ENCODE data around the gene MAP7D1.
A peak's percentile ranks its signal among the peaks of the same experiment; 100 is the strongest.

Gene MAP7D1

GRCh38 chr1:36134505-36135329 is 21.2 kb upstream of the MAP7D1 start:
- Histone ChIP-seq H3K4me1 (ENCODE audit: control extremely low read depth in 1 of 4, control insufficient read depth in 4 of 4, insufficient read depth in 4 of 4, low read length in 3 of 4) (peaks cover 0 to 2% (median 0%) of the 10 kb centered on the region in 4 experiments), H3K4me3 (ENCODE audit: control insufficient read depth in 1 of 7, extremely low read depth in 1 of 7, insufficient read depth in 4 of 7, low read depth in 2 of 7, low read length in 6 of 7) (no peak overlapping the region), H3K27ac (ENCODE audit: insufficient read depth in 1 of 2, low read depth in 1 of 2, low read length in 2 of 2, poor library complexity in 1 of 2, severe bottlenecking in 2 of 2) (no peak overlapping the region), H3K9me3 (ENCODE audit: control extremely low read depth in 1 of 5, control insufficient read depth in 4 of 5, insufficient read depth in 2 of 5, low read depth in 1 of 5, low read length in 4 of 5) (no peaks in the 10 kb centered on the region), H3K36me3 (ENCODE audit: control insufficient read depth in 4 of 4, insufficient read depth in 4 of 4, low read length in 3 of 4) (peaks cover 2 to 33% (median 26%) of the 10 kb centered on the region in 4 experiments), H3K27me3 (replicated peaks in 2 of 5; ENCODE audit: control insufficient read depth in 4 of 5, insufficient read depth in 5 of 5, low read length in 4 of 5) (no peaks in the 10 kb centered on the region)
- DNase-seq: peak in 2 of 3 donors; percentile 58 to 60
- ChIA-PET CTCF (interaction anchor here (0.7 to 11.5 kb wide), 17 partner anchors 11 to 285 kb away, joined by 3 to 283 read pairs (median 7); partner anchors contain the start of genes ADPRS and TRAPPC3), POLR2A (interaction anchor here (1.2 to 1.3 kb wide), 2 partner anchors 15 to 25 kb away, joined by 3 read pairs; partner anchors contain the start of gene TRAPPC3)
- WGBS (ENCODE audit: insufficient coverage): 73% methylated on average over 7 of the region's 7 CpGs

GRCh38 chr1:36135330-36135667 is 20.7 kb upstream of the MAP7D1 start:
- H3K27me3 ChIP-seq (replicated peaks in 2 of 5; ENCODE audit: control insufficient read depth in 4 of 5, insufficient read depth in 5 of 5, low read length in 4 of 5): no peaks in the 10 kb centered on the region
- H3K36me3 ChIP-seq (ENCODE audit: control insufficient read depth in 4 of 4, insufficient read depth in 4 of 4, low read length in 3 of 4): peaks cover 2 to 38% (median 29%) of the 10 kb centered on the region in 4 experiments
- WGBS (ENCODE audit: insufficient coverage): no CpG with 5 or more reads among the region's 6 CpGs
- ChIA-PET POLR2A (interaction anchor here (1.3 kb wide), 1 partner anchor 25 kb away, joined by 3 read pairs; no protein-coding TSS in a partner anchor), CTCF (interaction anchor here (0.7 to 11.5 kb wide), 14 partner anchors 10 to 284 kb away, joined by 3 to 283 read pairs (median 11); partner anchors contain the start of genes ADPRS and TRAPPC3)
- DNase-seq: no peak
- H3K4me1 ChIP-seq (ENCODE audit: control extremely low read depth in 1 of 4, control insufficient read depth in 4 of 4, insufficient read depth in 4 of 4, low read length in 3 of 4): peaks cover 0 to 2% (median 1%) of the 10 kb centered on the region in 4 experiments
- no peaks in the 10 kb centered on the region for H3K9me3 ChIP-seq (ENCODE audit: control extremely low read depth in 1 of 5, control insufficient read depth in 4 of 5, insufficient read depth in 2 of 5, low read depth in 1 of 5, low read length in 4 of 5)
- H3K4me3 ChIP-seq (ENCODE audit: control insufficient read depth in 1 of 7, extremely low read depth in 1 of 7, insufficient read depth in 4 of 7, low read depth in 2 of 7, low read length in 6 of 7): no peak overlapping the region
- H3K27ac ChIP-seq (ENCODE audit: insufficient read depth in 1 of 2, low read depth in 1 of 2, low read length in 2 of 2, poor library complexity in 1 of 2, severe bottlenecking in 2 of 2): no peak overlapping the region

- no peak for DNase-seq
- Histone ChIP-seq H3K27me3 (replicated peaks in 2 of 5; ENCODE audit: control insufficient read depth in 4 of 5, insufficient read depth in 5 of 5, low read length in 4 of 5) (no peaks in the 10 kb centered on the region), H3K4me3 (ENCODE audit: control insufficient read depth in 1 of 7, extremely low read depth in 1 of 7, insufficient read depth in 4 of 7, low read depth in 2 of 7, low read length in 6 of 7) (no peak overlapping the region), H3K4me1 (ENCODE audit: control extremely low read depth in 1 of 4, control insufficient read depth in 4 of 4, insufficient read depth in 4 of 4, low read length in 3 of 4) (peaks cover 0 to 6% (median 3%) of the 10 kb centered on the region in 4 experiments), H3K27ac (ENCODE audit: insufficient read depth in 1 of 2, low read depth in 1 of 2, low read length in 2 of 2, poor library complexity in 1 of 2, severe bottlenecking in 2 of 2) (no peak overlapping the region), H3K9me3 (ENCODE audit: control extremely low read depth in 1 of 5, control insufficient read depth in 4 of 5, insufficient read depth in 2 of 5, low read depth in 1 of 5, low read length in 4 of 5) (no peaks in the 10 kb centered on the region), H3K36me3 (ENCODE audit: control insufficient read depth in 4 of 4, insufficient read depth in 4 of 4, low read length in 3 of 4) (peaks cover 2 to 39% (median 30%) of the 10 kb centered on the region in 4 experiments)
- ChIA-PET POLR2A (no interaction called here), CTCF (interaction anchor here (0.9 to 11.5 kb wide), 10 partner anchors 10 to 156 kb away, joined by 3 to 283 read pairs (median 15); partner anchors contain the start of genes ADPRS and TRAPPC3)
Measured at GRCh38 chr1:36135796-36136195, 20.2 kb upstream of the MAP7D1 start.

- CTCF ChIA-PET: interaction anchor here (0.9 to 11.5 kb wide), 10 partner anchors 9 to 155 kb away, joined by 3 to 283 read pairs (median 7); partner anchors contain the start of genes ADPRS and TRAPPC3
- H3K4me1 ChIP-seq (ENCODE audit: control extremely low read depth in 1 of 4, control insufficient read depth in 4 of 4, insufficient read depth in 4 of 4, low read length in 3 of 4): peaks cover 0 to 6% (median 4%) of the 10 kb centered on the region in 4 experiments
- DNase-seq: no peak
- H3K4me3 ChIP-seq (ENCODE audit: control insufficient read depth in 1 of 7, extremely low read depth in 1 of 7, insufficient read depth in 4 of 7, low read depth in 2 of 7, low read length in 6 of 7): no peak overlapping the region
- no peak overlapping the region for H3K27ac ChIP-seq (ENCODE audit: insufficient read depth in 1 of 2, low read depth in 1 of 2, low read length in 2 of 2, poor library complexity in 1 of 2, severe bottlenecking in 2 of 2)
- H3K27me3 ChIP-seq (replicated peaks in 2 of 5; ENCODE audit: control insufficient read depth in 4 of 5, insufficient read depth in 5 of 5, low read length in 4 of 5): no peaks in the 10 kb centered on the region
- H3K36me3 ChIP-seq (ENCODE audit: control insufficient read depth in 4 of 4, insufficient read depth in 4 of 4, low read length in 3 of 4): peaks cover 2 to 39% (median 30%) of the 10 kb centered on the region in 4 experiments
- WGBS (ENCODE audit: insufficient coverage): 86% methylated on average over 1 of the region's 1 CpG
- H3K9me3 ChIP-seq (ENCODE audit: control extremely low read depth in 1 of 5, control insufficient read depth in 4 of 5, insufficient read depth in 2 of 5, low read depth in 1 of 5, low read length in 4 of 5): no peaks in the 10 kb centered on the region
- POLR2A ChIA-PET: interaction anchor here (0.6 kb wide), 1 partner anchor 11 kb away, joined by 3 read pairs; the partner anchor contains the start of gene COL8A2
Measured at GRCh38 chr1:36136535-36136934, 19.4 kb upstream of the MAP7D1 start.

GRCh38 chr1:36137226-36137625 is 18.7 kb upstream of the MAP7D1 start:
- POLR2A ChIA-PET: no interaction called here
- CTCF ChIA-PET: interaction anchor here (0.9 to 11.5 kb wide), 7 partner anchors 8 to 51 kb away, joined by 4 to 283 read pairs (median 33); partner anchors contain the start of genes ADPRS and TRAPPC3
- Histone ChIP-seq H3K36me3 (ENCODE audit: control insufficient read depth in 4 of 4, insufficient read depth in 4 of 4, low read length in 3 of 4) (peaks cover 2 to 39% (median 30%) of the 10 kb centered on the region in 4 experiments), H3K27ac (ENCODE audit: insufficient read depth in 1 of 2, low read depth in 1 of 2, low read length in 2 of 2, poor library complexity in 1 of 2, severe bottlenecking in 2 of 2) (no peak overlapping the region), H3K27me3 (replicated peaks in 2 of 5; ENCODE audit: control insufficient read depth in 4 of 5, insufficient read depth in 5 of 5, low read length in 4 of 5) (no peaks in the 10 kb centered on the region), H3K9me3 (ENCODE audit: control extremely low read depth in 1 of 5, control insufficient read depth in 4 of 5, insufficient read depth in 2 of 5, low read depth in 1 of 5, low read length in 4 of 5) (no peaks in the 10 kb centered on the region), H3K4me1 (ENCODE audit: control extremely low read depth in 1 of 4, control insufficient read depth in 4 of 4, insufficient read depth in 4 of 4, low read length in 3 of 4) (peaks cover 2 to 9% (median 5%) of the 10 kb centered on the region in 4 experiments), H3K4me3 (ENCODE audit: control insufficient read depth in 1 of 7, extremely low read depth in 1 of 7, insufficient read depth in 4 of 7, low read depth in 2 of 7, low read length in 6 of 7) (no peak overlapping the region)
- WGBS (ENCODE audit: insufficient coverage): 92% methylated on average over 5 of the region's 5 CpGs
- DNase-seq: no peak

- DNase-seq: no peak
- Histone ChIP-seq H3K4me3 (ENCODE audit: control insufficient read depth in 1 of 7, extremely low read depth in 1 of 7, insufficient read depth in 4 of 7, low read depth in 2 of 7, low read length in 6 of 7) (no peak overlapping the region), H3K4me1 (ENCODE audit: control extremely low read depth in 1 of 4, control insufficient read depth in 4 of 4, insufficient read depth in 4 of 4, low read length in 3 of 4) (peaks cover 2 to 11% (median 6%) of the 10 kb centered on the region in 4 experiments), H3K36me3 (ENCODE audit: control insufficient read depth in 4 of 4, insufficient read depth in 4 of 4, low read length in 3 of 4) (peaks cover 2 to 39% (median 30%) of the 10 kb centered on the region in 4 experiments), H3K27ac (ENCODE audit: insufficient read depth in 1 of 2, low read depth in 1 of 2, low read length in 2 of 2, poor library complexity in 1 of 2, severe bottlenecking in 2 of 2) (no peak overlapping the region), H3K27me3 (replicated peaks in 2 of 5; ENCODE audit: control insufficient read depth in 4 of 5, insufficient read depth in 5 of 5, low read length in 4 of 5) (no peaks in the 10 kb centered on the region), H3K9me3 (ENCODE audit: control extremely low read depth in 1 of 5, control insufficient read depth in 4 of 5, insufficient read depth in 2 of 5, low read depth in 1 of 5, low read length in 4 of 5) (no peaks in the 10 kb centered on the region)
- ChIA-PET CTCF (interaction anchor here (1.2 to 11.5 kb wide), 5 partner anchors 11 to 45 kb away, joined by 4 to 283 read pairs (median 5); partner anchors contain the start of genes ADPRS and TRAPPC3), POLR2A (no interaction called here)
- 100% methylated on average over 2 of the region's 3 CpGs for WGBS (ENCODE audit: insufficient coverage)
Measured at GRCh38 chr1:36137776-36138175, 18.2 kb upstream of the MAP7D1 start.
